K562 (cell line): Measurements from ENCODE around the gene ZNF747. TPM values are rescaled to one million over a fixed set of nuclear protein-coding genes. Genes with fewer than 3 reads are reported as not detected.

ENCODE experiments used
- ATAC-seq: fragments of 200-7000 bp; cut with Tn5 transposase; 3 replicates; pipeline ENCODE4 v1.9.1; 2020; ENCODE audit warnings: moderate library complexity
- BruUV-seq: library from RNA; stranded (reverse); fragments of 400-500 nt; replicated peaks from 2 replicates; lab custom pipeline; 2021; lab: Mats Ljungman, UMichigan
- CTCF ChIA-PET: fragments of 300-600 bp; formaldehyde crosslinking; extraction: SDS; loops from one replicate; lab custom pipeline; 2021; ENCODE audit warnings: low intra/inter-chr PET ratio; lab: Yijun Ruan, JAX
- POLR2A ChIA-PET: fragments of 300-600, 350-650 bp; sonication (Branson Sonifier 250); formaldehyde crosslinking; extraction: SDS; loops from one replicate; lab custom pipeline; 2021; ENCODE audit warnings: antibody characterized with exemption, inconsistent platforms; lab: Yijun Ruan, JAX
- DNase-seq, 4 experiments: peaks; one replicate each; pipeline versions ENCODE4 v3.0.0 to v3.0.0-alpha.2; 2011 to 2018; ENCODE audit warnings: low spot score in 3 of 4, mixed read lengths in 3 of 4; ENCODE audit errors: extremely low read depth in 1 of 4
- FAIRE-seq: peaks from 2 replicates; lab custom pipeline; 2011; peaks lifted over from hg19 to GRCh38; lab: Jason Lieb, UNC
- H2AFZ ChIP-seq: 2 replicates; pipeline ENCODE4 v1.6.0; 2011; ENCODE audit warnings: low read depth, low read length, control low read depth, inconsistent platforms
- H3K27ac ChIP-seq: fragments of 200-600 bp; 3 replicates; pipeline ENCODE4 v1.8.0; 2011; ENCODE audit warnings: low read depth, mild to moderate bottlenecking, control low read depth, inconsistent platforms, low read length, moderate library complexity, mixed read lengths; ENCODE audit errors: extremely low read depth
- H3K27me3 ChIP-seq, 2 experiments: fragments of 300-600 bp in 1 of 2; 2 replicates in 1 of 2; 3 replicates in 1 of 2; pipeline versions ENCODE4 v1.6.0 to v1.8.0; 2011; ENCODE audit warnings: inconsistent platforms in 2 of 2, low read length in 2 of 2, mild to moderate bottlenecking in 1 of 2, mixed read lengths in 1 of 2, moderate library complexity in 1 of 2; ENCODE audit not compliant: control insufficient read depth in 2 of 2, insufficient read depth in 2 of 2
- H3K36me3 ChIP-seq: fragments of 300-600 bp; 3 replicates; pipeline ENCODE4 v1.8.0; 2011; ENCODE audit warnings: mild to moderate bottlenecking, low read length, inconsistent platforms; ENCODE audit not compliant: control insufficient read depth, insufficient read depth
- H3K4me1 ChIP-seq, 2 experiments: fragments of 200-600 bp in 1 of 2; replicated peaks in 1 of 2; 2 replicates in 1 of 2; 3 replicates in 1 of 2; pipeline versions ENCODE4 v1.5.1 to v1.8.0; 2011; ENCODE audit warnings: inconsistent platforms in 2 of 2, low read length in 2 of 2, mild to moderate bottlenecking in 1 of 2, mixed read lengths in 1 of 2, moderate library complexity in 1 of 2; ENCODE audit not compliant: control insufficient read depth in 2 of 2, insufficient read depth in 2 of 2
- H3K4me2 ChIP-seq: 2 replicates; pipeline ENCODE4 v1.6.1; 2011; ENCODE audit warnings: low read length, control low read depth, inconsistent platforms, mixed read lengths; ENCODE audit not compliant: insufficient read depth
- H3K4me3 ChIP-seq: fragments of 200-600 bp; sonication (generic), shearing (Covaris generic); 2 replicates; pipeline ENCODE4 v1.5.1; 2016; ENCODE audit warnings: control low read depth, inconsistent platforms
- H3K79me2 ChIP-seq: fragments of 200-600 bp; 3 replicates; pipeline ENCODE4 v1.8.0; 2011; ENCODE audit warnings: low read length, inconsistent platforms; ENCODE audit not compliant: control insufficient read depth, insufficient read depth
- H3K9ac ChIP-seq, 2 experiments: 2 replicates each; pipeline versions ENCODE4 v1.6.0 to v1.6.1; 2011; ENCODE audit warnings: low read depth in 2 of 2, low read length in 2 of 2, control low read depth in 1 of 2, inconsistent platforms in 1 of 2, mild to moderate bottlenecking in 1 of 2, mixed read lengths in 1 of 2; ENCODE audit not compliant: insufficient read depth in 1 of 2
- H3K9me1 ChIP-seq: one replicate; pipeline ENCODE4 v1.6.0; 2011; ENCODE audit warnings: inconsistent platforms, mild to moderate bottlenecking, low read length, moderate library complexity; ENCODE audit not compliant: control insufficient read depth, insufficient read depth
- H3K9me3 ChIP-seq: replicated peaks from 2 replicates; pipeline ENCODE4 v1.5.1; 2011; ENCODE audit warnings: low read depth, low read length, inconsistent platforms; ENCODE audit not compliant: control insufficient read depth, insufficient read depth
- H4K20me1 ChIP-seq: replicated peaks from 2 replicates; pipeline ENCODE4 v1.6.1; 2011; ENCODE audit warnings: low read length, inconsistent platforms, mixed read lengths; ENCODE audit not compliant: control insufficient read depth, insufficient read depth
- CBFA2T2 ChIP-seq: fragments of 450-650 bp; conservative IDR thresholded peaks from 2 replicates; pipeline ENCODE4 v1.6.1; 2017; ENCODE audit warnings: mild to moderate bottlenecking
- CBFA2T3 ChIP-seq: fragments of 450-650 bp; IDR thresholded peaks from 2 replicates; pipeline ENCODE4 v1.6.1; 2017
- ELK1 ChIP-seq: sonication (generic); formaldehyde crosslinking; IDR thresholded peaks from 2 replicates; pipeline ENCODE4 v1.8.1; 2022; ENCODE audit warnings: missing genetic modification reagents
- KDM5B ChIP-seq: fragments of 200-600 bp; sonication (generic); IDR thresholded peaks from 2 replicates; pipeline ENCODE4 v1.6.1; 2012; ENCODE audit warnings: low read depth, mild to moderate bottlenecking, moderate library complexity, low read length, control low read depth, inconsistent platforms; ENCODE audit not compliant: insufficient replicate concordance
- RBM25 ChIP-seq: fragments of 200-400 bp; formaldehyde crosslinking; IDR thresholded peaks from 2 replicates; pipeline ENCODE4 v1.6.1; 2018; ENCODE audit warnings: low read length, low read depth, moderate library complexity; ENCODE audit not compliant: severe bottlenecking
- RREB1 ChIP-seq: fragments of 250-450 bp; sonication (Bioruptor Pico); IDR thresholded peaks from 2 replicates; pipeline ENCODE4 v1.4.0; 2020
- ZNF239 ChIP-seq: fragments of 250-450 bp; sonication (Bioruptor Pico); IDR thresholded peaks from 2 replicates; pipeline ENCODE4 v1.4.0; 2020; ENCODE audit warnings: mild to moderate bottlenecking
- ZNF316 ChIP-seq: fragments of 450-650 bp; IDR thresholded peaks from 2 replicates; pipeline ENCODE4 v1.6.1; 2016
- WGBS: fragments of 100-300 bp; shearing (Covaris generic); methylation state at CpG from one replicate; pipeline ENCODE4 v1.1.6; 2016; ENCODE audit warnings: low coverage, mixed read lengths; ENCODE audit not compliant: insufficient coverage; ENCODE audit errors: missing lambda C conversion rate; 5-methylcytosine and 5-hydroxymethylcytosine counted together
- in situ Hi-C: fragments of 300-500 bp; cut with MboI; formaldehyde crosslinking; loops from 4 replicates; pipeline ENCODE4 v1.15.0; 2018; ENCODE audit warnings: inconsistent platforms, mixed read lengths
- intact Hi-C: fragments of 100-400 bp; cut with micrococcal nuclease; formaldehyde crosslinking; loops from 2 replicates; pipeline ENCODE4 v1.14.2; 2022
- polyA plus RNA-seq, 8 experiments: library from polyadenylated mRNA; depleted of rRNA in 4 of 8; stranded (reverse) in 5 of 8; unstranded in 3 of 8; fragments of >200 nt; fragmentation: Nextera tagmentation in 2 of 8; fragmentation: Illumina TruSeq in 1 of 8; extraction: Ambion mirVana in 2 of 8; extraction: Trizol in 1 of 8; gene quantifications; 2 replicates each; pipeline versions ENCODE4 v1.2.1 to v1.2.3, GENCODE V29; 2011 to 2014; ENCODE audit warnings: inconsistent platforms in 1 of 8, missing spikeins in 1 of 8
- total RNA-seq, 7 experiments: library from RNA; depleted of rRNA in 6 of 7; stranded (reverse); fragments of >200 nt in 6 of 7; fragmentation: Illumina TruSeq in 2 of 7; extraction: Trizol in 2 of 7; gene quantifications; 2 replicates each; pipeline versions ENCODE4 v1.2.1 to v1.2.3, GENCODE V29; 2011 to 2021; ENCODE audit warnings: low replicate concordance in 1 of 7
- TF ChIP-seq, protein P1 (sequence below): sonication (generic); formaldehyde crosslinking; IDR thresholded peaks from 2 replicates; pipeline ENCODE4 v1.9.0; 2022; ENCODE audit warnings: mild to moderate bottlenecking, missing genetic modification reagents
- TF ChIP-seq, protein P2 (sequence below): sonication (generic); formaldehyde crosslinking; IDR thresholded peaks from 2 replicates; pipeline ENCODE4 v1.9.0; 2022; ENCODE audit warnings: mild to moderate bottlenecking, missing genetic modification reagents

The ZNF747 gene
- total and polyA plus RNA-seq, 9 of the 15 experiments (the other 6 are each of a cell fraction or from before 2014, with no cell fraction given): 0.14 to 3.3 (median 1.5) TPM

- H4K20me1 ChIP-seq: no peaks in the 10 kb centered on the region
- CTCF ChIA-PET: no interaction called here
Measured at GRCh38 chr16:30528799-30529457, 5.7 kb downstream of the ZNF747 start.

More at GRCh38 chr16:30528799-30529457, 5.7 kb downstream of the ZNF747 start:
- no peaks in the 10 kb centered on the region for H3K9me1 ChIP-seq
- peak overlapping the region in 1 of 2 experiments; percentile 75; a peak in 2 of 4 replicates for H3K9ac ChIP-seq
- BruUV-seq: no TSS peak
- H3K4me2 ChIP-seq: 0 out of 2 replicates have a peak overlapping the region, but pooled peaks have one; percentile 12
- H3K27ac ChIP-seq: no peak overlapping the region
- POLR2A ChIA-PET: interaction anchor here (0.5 to 0.9 kb wide), 4 partner anchors 16 to 155 kb away, joined by 3 read pairs; no protein-coding TSS in a partner anchor
- peaks cover 17% of the 10 kb centered on the region; the same call in 2 of the 3 replicates for H3K36me3 ChIP-seq
- H3K4me3 ChIP-seq: no peak overlapping the region
- no peaks in the 10 kb centered on the region for H3K9me3 ChIP-seq
- intact Hi-C loops (loop anchor here (5.0 kb wide), 2 partner anchors 37 to 68 kb away; no protein-coding TSS in a partner anchor), in situ Hi-C loops (no loop called here)
- DNase-seq: peak in 1 of 4 experiments; percentile 45
- no peak for ATAC-seq
- H3K79me2 ChIP-seq: peaks cover 26% of the 10 kb centered on the region
- TF ChIP-seq CBFA2T3 (0 out of 2 replicates have a peak, but pooled peaks have one; percentile 4), ZNF239 (CRISPR knock-in tag) (peak; percentile 98), RBM25 (peak; percentile 38), KDM5B (peak; percentile 28), RREB1 (CRISPR knock-in tag) (no peak), CBFA2T2 (no peak), ZNF316 (peak; percentile 24; the same call in 1 of the 2 replicates), ELK1 (no peak)
- TF ChIP-seq, protein P1, sequence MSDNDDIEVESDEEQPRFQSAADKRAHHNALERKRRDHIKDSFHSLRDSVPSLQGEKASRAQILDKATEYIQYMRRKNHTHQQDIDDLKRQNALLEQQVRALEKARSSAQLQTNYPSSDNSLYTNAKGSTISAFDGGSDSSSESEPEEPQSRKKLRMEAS (CRISPR knock-in tag): 0 out of 2 replicates have a peak, but pooled peaks have one; percentile 13
- TF ChIP-seq, protein P2, sequence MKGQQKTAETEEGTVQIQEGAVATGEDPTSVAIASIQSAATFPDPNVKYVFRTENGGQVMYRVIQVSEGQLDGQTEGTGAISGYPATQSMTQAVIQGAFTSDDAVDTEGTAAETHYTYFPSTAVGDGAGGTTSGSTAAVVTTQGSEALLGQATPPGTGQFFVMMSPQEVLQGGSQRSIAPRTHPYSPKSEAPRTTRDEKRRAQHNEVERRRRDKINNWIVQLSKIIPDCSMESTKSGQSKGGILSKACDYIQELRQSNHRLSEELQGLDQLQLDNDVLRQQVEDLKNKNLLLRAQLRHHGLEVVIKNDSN (CRISPR knock-in tag): 0 out of 2 replicates have a peak, but pooled peaks have one; percentile 8
- 40% methylated on average over 4 of the region's 4 CpGs for WGBS
- peak overlapping the region; percentile 0; the same call in 1 of the 2 replicates for H2AFZ ChIP-seq
- FAIRE-seq: no peak
- peaks cover 34 to 74% of the 10 kb centered on the region in 2 experiments; a peak in 4 of 5 replicates for H3K4me1 ChIP-seq
- no peaks in the 10 kb centered on the region for H3K27me3 ChIP-seq
